PFSK-1 (cell line): Measurements from ENCODE around the gene ELAVL2.

Experiments used
- POLR2AphosphoS5 ChIP-seq: IDR thresholded peaks from 2 replicates; pipeline ENCODE4 v1.6.1; 2012; ENCODE audit warnings: low read depth, mild to moderate bottlenecking, control low read depth, low read length, moderate library complexity
- TF ChIP-seq, protein P1 (sequence below), 2 experiments: IDR thresholded peaks; 2 replicates each; pipeline versions ENCODE4 v1.6.1 to v1.8.0; 2011 to 2012; ENCODE audit warnings: low read depth in 2 of 2, low read length in 2 of 2, control low read depth in 1 of 2, inconsistent platforms in 1 of 2, mild to moderate bottlenecking in 1 of 2, moderate library complexity in 1 of 2; ENCODE audit not compliant: insufficient read depth in 1 of 2

DNA sequence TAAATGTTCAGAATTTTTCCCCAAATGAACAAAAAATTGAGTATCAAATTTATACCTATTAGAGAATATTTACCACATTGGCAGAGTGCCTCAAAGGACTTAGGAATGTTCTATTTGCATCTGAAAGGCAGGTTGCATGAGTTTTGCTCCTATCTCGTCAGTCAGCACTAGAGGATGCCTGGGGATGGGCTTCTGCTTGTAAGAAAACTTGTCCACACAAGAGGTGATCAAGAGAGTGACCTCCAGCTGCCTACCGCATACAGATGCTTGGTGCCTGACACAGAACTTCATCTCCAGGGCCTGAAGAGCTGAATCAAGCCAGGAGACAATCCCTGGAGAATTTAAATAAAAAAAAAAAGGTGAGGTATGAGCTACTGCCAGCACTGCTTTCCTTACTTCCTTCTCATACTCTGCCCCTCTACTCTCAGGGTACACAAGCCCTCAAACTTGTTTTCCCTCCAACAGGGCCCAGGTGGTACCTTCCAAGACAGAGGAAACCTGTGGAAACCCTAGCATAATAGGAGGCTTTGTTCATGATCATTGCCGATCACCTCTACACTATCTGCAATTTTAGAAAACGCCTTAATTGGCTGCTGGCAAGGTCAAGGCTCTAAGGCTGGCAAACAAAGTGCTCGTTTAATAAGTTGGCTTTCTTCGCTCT, 166.6 kb downstream of the ELAVL2 start:
- TF ChIP-seq POLR2AphosphoS5, result no peak
- TF ChIP-seq, protein P1, sequence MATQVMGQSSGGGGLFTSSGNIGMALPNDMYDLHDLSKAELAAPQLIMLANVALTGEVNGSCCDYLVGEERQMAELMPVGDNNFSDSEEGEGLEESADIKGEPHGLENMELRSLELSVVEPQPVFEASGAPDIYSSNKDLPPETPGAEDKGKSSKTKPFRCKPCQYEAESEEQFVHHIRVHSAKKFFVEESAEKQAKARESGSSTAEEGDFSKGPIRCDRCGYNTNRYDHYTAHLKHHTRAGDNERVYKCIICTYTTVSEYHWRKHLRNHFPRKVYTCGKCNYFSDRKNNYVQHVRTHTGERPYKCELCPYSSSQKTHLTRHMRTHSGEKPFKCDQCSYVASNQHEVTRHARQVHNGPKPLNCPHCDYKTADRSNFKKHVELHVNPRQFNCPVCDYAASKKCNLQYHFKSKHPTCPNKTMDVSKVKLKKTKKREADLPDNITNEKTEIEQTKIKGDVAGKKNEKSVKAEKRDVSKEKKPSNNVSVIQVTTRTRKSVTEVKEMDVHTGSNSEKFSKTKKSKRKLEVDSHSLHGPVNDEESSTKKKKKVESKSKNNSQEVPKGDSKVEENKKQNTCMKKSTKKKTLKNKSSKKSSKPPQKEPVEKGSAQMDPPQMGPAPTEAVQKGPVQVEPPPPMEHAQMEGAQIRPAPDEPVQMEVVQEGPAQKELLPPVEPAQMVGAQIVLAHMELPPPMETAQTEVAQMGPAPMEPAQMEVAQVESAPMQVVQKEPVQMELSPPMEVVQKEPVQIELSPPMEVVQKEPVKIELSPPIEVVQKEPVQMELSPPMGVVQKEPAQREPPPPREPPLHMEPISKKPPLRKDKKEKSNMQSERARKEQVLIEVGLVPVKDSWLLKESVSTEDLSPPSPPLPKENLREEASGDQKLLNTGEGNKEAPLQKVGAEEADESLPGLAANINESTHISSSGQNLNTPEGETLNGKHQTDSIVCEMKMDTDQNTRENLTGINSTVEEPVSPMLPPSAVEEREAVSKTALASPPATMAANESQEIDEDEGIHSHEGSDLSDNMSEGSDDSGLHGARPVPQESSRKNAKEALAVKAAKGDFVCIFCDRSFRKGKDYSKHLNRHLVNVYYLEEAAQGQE (IDR thresholded peaks at IDR 0.05; ENCODE audit: insufficient read depth in 1 of 2, low read depth in 2 of 2, low read length in 2 of 2), result no peak
